OCI-LY3 (cell line): Measurements from ENCODE around the gene IRX4.

Experiments
- EZH2phosphoT487 ChIP-seq: fragments of 200-600 bp; shearing (Covaris generic); IDR thresholded peaks from 2 replicates; pipeline ENCODE4 v1.6.1; 2018; ENCODE audit warnings: antibody characterized with exemption, mixed run types, low read depth
- TF ChIP-seq, protein P1 (sequence below): fragments of 200-600, 300-600 bp; sonication (generic); IDR thresholded peaks from 2 replicates; pipeline ENCODE4 v1.5.1; 2014; ENCODE audit warnings: antibody characterized with exemption, low read length, low read depth

DNA sequence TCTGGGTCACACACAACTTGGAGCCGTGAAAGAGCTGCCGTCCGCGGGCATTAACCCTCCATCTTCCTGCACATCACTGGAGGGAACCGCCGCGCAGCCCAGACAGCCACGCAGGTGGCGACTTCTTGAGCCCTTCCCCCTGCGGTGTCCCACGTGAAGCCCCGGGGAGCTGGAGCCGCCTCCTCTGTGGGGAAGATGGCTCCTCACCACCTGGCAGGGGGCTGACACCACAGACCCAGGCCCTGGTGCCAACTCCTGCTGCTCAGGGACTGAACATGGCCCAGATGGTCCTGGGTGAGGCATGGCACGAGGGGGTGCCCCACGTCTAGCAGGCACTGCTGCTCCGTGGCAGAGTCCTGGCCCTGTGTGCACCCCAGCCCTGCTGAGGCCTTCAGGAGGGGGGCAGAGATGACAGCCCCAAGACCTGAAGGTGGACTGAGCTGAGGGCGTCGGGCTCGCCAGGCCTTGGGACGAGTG, 42.6 kb downstream of the IRX4 start:
- TF ChIP-seq, protein P1, sequence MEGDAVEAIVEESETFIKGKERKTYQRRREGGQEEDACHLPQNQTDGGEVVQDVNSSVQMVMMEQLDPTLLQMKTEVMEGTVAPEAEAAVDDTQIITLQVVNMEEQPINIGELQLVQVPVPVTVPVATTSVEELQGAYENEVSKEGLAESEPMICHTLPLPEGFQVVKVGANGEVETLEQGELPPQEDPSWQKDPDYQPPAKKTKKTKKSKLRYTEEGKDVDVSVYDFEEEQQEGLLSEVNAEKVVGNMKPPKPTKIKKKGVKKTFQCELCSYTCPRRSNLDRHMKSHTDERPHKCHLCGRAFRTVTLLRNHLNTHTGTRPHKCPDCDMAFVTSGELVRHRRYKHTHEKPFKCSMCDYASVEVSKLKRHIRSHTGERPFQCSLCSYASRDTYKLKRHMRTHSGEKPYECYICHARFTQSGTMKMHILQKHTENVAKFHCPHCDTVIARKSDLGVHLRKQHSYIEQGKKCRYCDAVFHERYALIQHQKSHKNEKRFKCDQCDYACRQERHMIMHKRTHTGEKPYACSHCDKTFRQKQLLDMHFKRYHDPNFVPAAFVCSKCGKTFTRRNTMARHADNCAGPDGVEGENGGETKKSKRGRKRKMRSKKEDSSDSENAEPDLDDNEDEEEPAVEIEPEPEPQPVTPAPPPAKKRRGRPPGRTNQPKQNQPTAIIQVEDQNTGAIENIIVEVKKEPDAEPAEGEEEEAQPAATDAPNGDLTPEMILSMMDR = no peak
- TF ChIP-seq EZH2phosphoT487 = no peak
